H9 (cell line): ENCODE data around the gene CEP83. TPM values are rescaled to one million over a fixed set of nuclear protein-coding genes. Genes with fewer than 3 reads are reported as not detected.

Experiments used
- DNase-seq: peaks from one replicate; pipeline ENCODE4 v3.0.0-alpha.2; 2017
- H2AFZ ChIP-seq: one replicate; pipeline ENCODE4 v1.6.1; 2013; ENCODE audit warnings: mild to moderate bottlenecking, low read length, control low read depth, moderate library complexity
- H2AK5ac ChIP-seq: 2 replicates; pipeline ENCODE4 v1.6.1; 2013; ENCODE audit warnings: low read length, control low read depth, mixed read lengths; ENCODE audit not compliant: insufficient read length
- H2BK120ac ChIP-seq: one replicate; pipeline ENCODE4 v1.6.1; 2013; ENCODE audit warnings: low read depth, mild to moderate bottlenecking, low read length, control low read depth, inconsistent platforms; ENCODE audit not compliant: poor library complexity, severe bottlenecking
- H2BK12ac ChIP-seq: 2 replicates; pipeline ENCODE4 v1.6.1; 2013; ENCODE audit warnings: low read length, control low read depth, mixed read lengths, low read depth; ENCODE audit not compliant: insufficient read length
- H2BK15ac ChIP-seq: 2 replicates; pipeline ENCODE4 v1.6.1; 2013; ENCODE audit warnings: low read depth, low read length, control low read depth
- H2BK20ac ChIP-seq: one replicate; pipeline ENCODE4 v1.6.1; 2013; ENCODE audit warnings: low read depth, mild to moderate bottlenecking, low read length, control low read depth, inconsistent platforms; ENCODE audit not compliant: poor library complexity, severe bottlenecking
- H2BK5ac ChIP-seq: 2 replicates; pipeline ENCODE4 v1.6.1; 2013; ENCODE audit warnings: low read length, control low read depth, mixed read lengths; ENCODE audit not compliant: insufficient read length
- H3K14ac ChIP-seq: 2 replicates; pipeline ENCODE4 v1.6.1; 2013; ENCODE audit warnings: low read length, control low read depth; ENCODE audit not compliant: insufficient read depth
- H3K18ac ChIP-seq: 2 replicates; pipeline ENCODE4 v1.6.1; 2013; ENCODE audit warnings: low read depth, mild to moderate bottlenecking, mixed read lengths, low read length, control low read depth; ENCODE audit not compliant: insufficient read length
- H3K23ac ChIP-seq: 2 replicates; pipeline ENCODE4 v1.6.1; 2013; ENCODE audit warnings: low read length, control low read depth, mixed read lengths, low read depth; ENCODE audit not compliant: insufficient read length
- H3K23me2 ChIP-seq: 2 replicates; pipeline ENCODE4 v1.6.1; 2013; ENCODE audit warnings: low read depth, mild to moderate bottlenecking, mixed read lengths, low read length, control low read depth; ENCODE audit not compliant: insufficient read length, poor library complexity, severe bottlenecking
- H3K27ac ChIP-seq: 2 replicates; pipeline ENCODE4 v1.5.1; 2013; ENCODE audit warnings: low read length, control low read depth, mixed read lengths, low read depth; ENCODE audit not compliant: insufficient read length
- H3K27me3 ChIP-seq: 2 replicates; pipeline ENCODE4 v1.6.1; 2013; ENCODE audit warnings: low read length, control low read depth, inconsistent platforms; ENCODE audit not compliant: insufficient read depth
- H3K4ac ChIP-seq: 2 replicates; pipeline ENCODE4 v1.6.1; 2013; ENCODE audit warnings: low read depth, mild to moderate bottlenecking, control low read depth, inconsistent platforms, low read length, moderate library complexity
- H3K4me1 ChIP-seq: 2 replicates; pipeline ENCODE4 v1.6.1; 2013; ENCODE audit warnings: low read length, control low read depth, inconsistent platforms; ENCODE audit not compliant: insufficient read depth
- H3K4me2 ChIP-seq: 2 replicates; pipeline ENCODE4 v1.6.1; 2013; ENCODE audit warnings: low read length, control low read depth, mixed read lengths; ENCODE audit not compliant: insufficient read length, insufficient read depth
- H3K56ac ChIP-seq: 2 replicates; pipeline ENCODE4 v1.6.1; 2013; ENCODE audit warnings: low read depth, mild to moderate bottlenecking, mixed read lengths, low read length, control low read depth; ENCODE audit not compliant: insufficient read length
- H3K79me1 ChIP-seq: 2 replicates; pipeline ENCODE4 v1.6.1; 2013; ENCODE audit warnings: low read depth, mild to moderate bottlenecking, moderate library complexity, low read length, control low read depth, inconsistent platforms; ENCODE audit not compliant: insufficient read depth, poor library complexity, severe bottlenecking
- H3K79me2 ChIP-seq: 2 replicates; pipeline ENCODE4 v1.6.1; 2013; ENCODE audit warnings: low read length, control low read depth, inconsistent platforms; ENCODE audit not compliant: insufficient read depth
- H3K9ac ChIP-seq: 2 replicates; pipeline ENCODE4 v1.6.1; 2013; ENCODE audit warnings: low read length, control low read depth, mixed read lengths; ENCODE audit not compliant: insufficient read length; ENCODE audit errors: extremely low read depth
- H3K9me3 ChIP-seq: one replicate; pipeline ENCODE4 v1.6.1; 2013; ENCODE audit warnings: low read depth, low read length, inconsistent platforms; ENCODE audit not compliant: control insufficient read depth
- H3T11ph ChIP-seq: one replicate; pipeline ENCODE4 v1.6.1; 2013; ENCODE audit warnings: mild to moderate bottlenecking, low read length, control low read depth, inconsistent platforms
- H4K20me1 ChIP-seq: one replicate; pipeline ENCODE4 v1.6.1; 2013; ENCODE audit not compliant: control insufficient read depth, insufficient read length, insufficient read depth
- H4K5ac ChIP-seq: 2 replicates; pipeline ENCODE4 v1.6.1; 2013; ENCODE audit warnings: low read depth, mild to moderate bottlenecking, mixed read lengths, low read length, control low read depth; ENCODE audit not compliant: insufficient read length
- H4K8ac ChIP-seq: replicated peaks from 2 replicates; pipeline ENCODE4 v1.6.1; 2013; ENCODE audit warnings: low read length, control low read depth, mixed read lengths, low read depth; ENCODE audit not compliant: insufficient read length
- H4K91ac ChIP-seq: 2 replicates; pipeline ENCODE4 v1.6.1; 2013; ENCODE audit warnings: low read depth, mild to moderate bottlenecking, moderate library complexity, mixed read lengths, low read length, control low read depth; ENCODE audit not compliant: insufficient read length
- H3K27ac Mint-ChIP-seq, 3 experiments: 2 replicates in 2 of 3; 3 replicates in 1 of 3; pipeline ENCODE4 v1.8.0; 2020 to 2021; ENCODE audit warnings: mixed read lengths in 3 of 3, mild to moderate bottlenecking in 1 of 3, moderate library complexity in 1 of 3
- H3K27me3 Mint-ChIP-seq: 2 replicates; pipeline ENCODE4 v1.8.0; 2021; ENCODE audit warnings: low read depth, mild to moderate bottlenecking, moderate library complexity, mixed read lengths
- H3K36me3 Mint-ChIP-seq, 3 experiments: 2 replicates in 2 of 3; 3 replicates in 1 of 3; pipeline ENCODE4 v1.8.0; 2020 to 2021; ENCODE audit warnings: low read depth in 3 of 3, mixed read lengths in 3 of 3; ENCODE audit not compliant: insufficient read depth in 1 of 3
- H3K4me1 Mint-ChIP-seq, 2 experiments: 2 replicates each; pipeline ENCODE4 v1.8.0; 2020; ENCODE audit warnings: mixed read lengths in 2 of 2
- H3K4me3 Mint-ChIP-seq, 2 experiments: 2 replicates in 1 of 2; 3 replicates in 1 of 2; pipeline ENCODE4 v1.8.0; 2020 to 2021; ENCODE audit warnings: mild to moderate bottlenecking in 2 of 2, mixed read lengths in 2 of 2, moderate library complexity in 1 of 2
- H3K9me3 Mint-ChIP-seq, 2 experiments: 2 replicates in 1 of 2; 3 replicates in 1 of 2; pipeline ENCODE4 v1.8.0; 2020; ENCODE audit warnings: mild to moderate bottlenecking in 2 of 2, mixed read lengths in 2 of 2, moderate library complexity in 1 of 2
- CTCF ChIP-seq: fragments of 200-600 bp; sonication (generic); conservative IDR thresholded peaks from 3 replicates; pipeline ENCODE4 v1.8.0; 2021; ENCODE audit warnings: antibody characterized with exemption, mild to moderate bottlenecking
- WGBS: extraction: QIAGEN DNeasy Blood & Tissue Kit; methylation state at CpG from one replicate; pipeline ENCODE4 v1.1.7; 2013; ENCODE audit warnings: missing lambda C conversion rate, low lambda C conversion rate, mixed read lengths; ENCODE audit not compliant: insufficient read length; ENCODE audit errors: extremely low coverage; 5-methylcytosine and 5-hydroxymethylcytosine counted together
- total RNA-seq: library from RNA; stranded (reverse); gene quantifications from 2 replicates; pipeline ENCODE4 v1.2.1, GENCODE V29; 2021

The CEP83 gene
- total RNA-seq, 1 experiment from 2014 or later = 26.5 TPM

GRCh38 chr12:94269316-94269999 lies 190.2 kb downstream of the CEP83 start:
- Histone ChIP-seq H2BK20ac (no peak overlapping the region), H4K8ac (no peak overlapping the region), H2AFZ (no peak overlapping the region), H2AK5ac (no peak overlapping the region), H3K4ac (no peak overlapping the region), H3K4me1 (peaks cover 5% of the 10 kb centered on the region; the same call in 1 of the 2 replicates), H3K4me2 (no peak overlapping the region), H3K18ac (no peak overlapping the region), H3K9me3 (no peaks in the 10 kb centered on the region), H3K9ac (no peak overlapping the region), H4K20me1 (no peaks in the 10 kb centered on the region), H4K5ac (no peak overlapping the region), H2BK15ac (no peak overlapping the region), H3K56ac (no peak overlapping the region), H4K91ac (no peak overlapping the region), H3K79me1 (no peaks in the 10 kb centered on the region), H2BK120ac (no peak overlapping the region), H2BK5ac (no peak overlapping the region), H3K23ac (no peak overlapping the region), H3T11ph (no peak overlapping the region), H3K79me2 (no peaks in the 10 kb centered on the region), H3K27me3 (no peaks in the 10 kb centered on the region), H3K14ac (no peak overlapping the region), H2BK12ac (no peak overlapping the region), H3K23me2 (no peaks in the 10 kb centered on the region), H3K27ac (no peak overlapping the region)
- peaks cover 2% of the 10 kb centered on the region; the same call in 1 of the 2 replicates for H3K27me3 Mint-ChIP-seq
- H3K4me3 Mint-ChIP-seq = no peak overlapping the region
- peaks cover 0 to 5% (median 2%) of the 10 kb centered on the region in 3 experiments; a peak in 4 of 7 replicates for H3K36me3 Mint-ChIP-seq
- H3K27ac Mint-ChIP-seq = no peak overlapping the region
- no peaks in the 10 kb centered on the region; a peak in 1 of 5 replicates for H3K9me3 Mint-ChIP-seq
- no peak for DNase-seq
- peaks cover 32 to 38% of the 10 kb centered on the region in 2 experiments for H3K4me1 Mint-ChIP-seq
- no peak for TF ChIP-seq CTCF
- WGBS = no CpG with 5 or more reads among the region's 4 CpGs
